Activated CD8-positive, alpha-beta memory T cell treated with anti-CD3 and anti-CD28 coated beads, Interleukin-2, amount 50 U/mL, for 1 hour (primary cell): ENCODE measurements around the gene ZP4.

Source experiments
- DNase-seq: peaks from one replicate; pipeline ENCODE4 v3.0.0-alpha.2; 2020; ENCODE audit errors: extremely low read depth

The ZP4 gene, protein sequence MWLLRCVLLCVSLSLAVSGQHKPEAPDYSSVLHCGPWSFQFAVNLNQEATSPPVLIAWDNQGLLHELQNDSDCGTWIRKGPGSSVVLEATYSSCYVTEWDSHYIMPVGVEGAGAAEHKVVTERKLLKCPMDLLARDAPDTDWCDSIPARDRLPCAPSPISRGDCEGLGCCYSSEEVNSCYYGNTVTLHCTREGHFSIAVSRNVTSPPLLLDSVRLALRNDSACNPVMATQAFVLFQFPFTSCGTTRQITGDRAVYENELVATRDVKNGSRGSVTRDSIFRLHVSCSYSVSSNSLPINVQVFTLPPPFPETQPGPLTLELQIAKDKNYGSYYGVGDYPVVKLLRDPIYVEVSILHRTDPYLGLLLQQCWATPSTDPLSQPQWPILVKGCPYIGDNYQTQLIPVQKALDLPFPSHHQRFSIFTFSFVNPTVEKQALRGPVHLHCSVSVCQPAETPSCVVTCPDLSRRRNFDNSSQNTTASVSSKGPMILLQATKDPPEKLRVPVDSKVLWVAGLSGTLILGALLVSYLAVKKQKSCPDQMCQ

DNA sequence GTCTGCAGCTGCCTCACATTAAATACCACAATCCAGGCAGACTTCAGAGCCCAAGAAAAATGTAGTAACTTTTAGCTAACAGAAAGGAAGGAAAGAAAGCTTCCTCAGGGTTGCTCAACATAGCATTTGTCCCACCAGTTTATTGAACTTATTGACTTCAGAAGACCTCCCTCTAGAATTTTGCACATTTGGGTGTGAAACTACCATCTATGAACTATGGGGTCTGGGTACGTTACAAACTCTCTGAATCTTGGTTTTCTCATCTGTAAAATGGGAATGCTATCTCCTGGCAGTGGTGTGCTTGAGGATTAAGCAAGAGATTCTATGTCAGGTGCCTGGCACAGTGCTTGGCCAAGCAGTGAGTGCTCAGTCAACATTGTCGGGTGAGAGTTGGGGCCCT, at the start of gene ZP4:
TSS of gene ZP4 (minus strand) at position 101 of the 400 bp plus-strand sequence. CDS start 287 bp downstream, outside the sequence.
- DNase-seq = no peak

DNA sequence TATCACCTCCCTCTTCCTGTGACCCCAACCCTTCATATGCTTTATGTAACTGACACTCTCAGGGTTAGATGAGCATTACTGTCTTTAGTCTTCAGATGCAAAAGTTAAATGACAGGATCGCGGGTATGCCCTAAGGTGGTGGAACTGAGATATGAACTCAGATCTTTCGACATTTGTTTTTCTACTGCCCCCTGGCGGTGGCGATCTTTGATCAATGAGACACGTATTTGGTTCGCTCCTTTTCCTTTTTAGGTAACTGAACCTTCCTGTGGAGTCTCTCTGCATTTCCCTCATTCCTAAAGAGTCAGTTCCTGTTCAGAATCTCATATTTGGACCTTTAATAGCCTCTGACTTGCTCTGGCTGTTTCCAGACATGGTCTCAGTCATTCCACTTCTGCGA, 47.8 kb upstream of the ZP4 start:
- no peak for DNase-seq

DNA sequence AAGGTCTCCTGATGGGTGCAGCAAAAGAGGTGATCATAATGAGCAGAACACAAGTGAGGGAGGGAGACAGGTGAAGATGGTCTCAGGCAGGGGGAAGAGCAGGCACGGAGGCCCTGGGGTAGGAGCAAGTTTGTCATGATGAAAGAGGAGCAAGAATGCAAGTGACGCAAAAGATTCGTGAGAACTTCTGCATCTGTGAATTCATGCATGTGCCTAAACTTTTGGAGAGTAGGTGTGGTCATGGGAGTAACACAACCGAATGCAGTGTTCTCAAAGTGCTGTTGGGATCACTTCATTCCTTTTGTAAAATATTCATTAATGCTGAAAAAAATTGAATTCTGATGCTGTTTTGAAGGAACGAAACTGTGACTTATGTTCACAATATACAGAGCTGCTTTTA, 47.3 kb upstream of the ZP4 start:
- no peak for DNase-seq

DNA sequence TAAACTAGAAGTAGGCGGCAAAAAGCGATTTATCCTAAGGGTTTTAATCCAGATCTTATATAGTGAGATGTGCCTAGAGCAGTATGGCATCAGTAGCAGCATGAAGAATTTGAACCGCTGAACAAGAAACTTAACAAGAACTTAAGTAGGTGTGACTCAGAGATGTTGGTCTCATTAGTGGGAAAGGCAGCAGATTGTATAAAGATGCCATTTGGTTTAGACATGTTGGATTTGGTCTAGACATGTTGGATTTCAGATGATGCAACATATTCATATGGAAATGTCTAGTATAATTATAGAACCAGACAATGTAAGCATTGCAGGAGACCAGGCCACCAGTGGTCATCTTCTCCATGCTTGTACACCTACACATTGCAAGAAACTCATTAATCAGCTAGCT, 42.1 kb upstream of the ZP4 start:
- DNase-seq = no peak

DNA sequence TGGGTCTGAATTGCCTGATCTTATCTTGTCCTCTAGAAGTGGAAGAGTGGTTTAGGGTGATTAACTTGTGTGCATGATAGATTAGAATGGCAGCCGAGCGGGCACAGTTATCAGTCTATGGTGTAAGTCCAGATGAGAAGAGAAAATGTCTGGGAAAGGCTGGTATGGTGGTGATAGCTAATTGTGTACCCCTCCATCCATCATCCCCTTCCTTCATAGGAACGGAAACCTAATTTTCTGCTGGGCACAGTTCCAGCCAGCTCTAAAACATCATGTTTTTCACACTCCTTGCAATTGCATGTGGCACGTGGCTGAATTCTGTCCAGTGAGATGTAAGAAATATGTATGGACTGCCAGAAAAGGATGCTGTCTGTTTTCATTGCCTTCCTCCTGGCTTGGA, 40.9 kb upstream of the ZP4 start:
- DNase-seq = no peak

DNA sequence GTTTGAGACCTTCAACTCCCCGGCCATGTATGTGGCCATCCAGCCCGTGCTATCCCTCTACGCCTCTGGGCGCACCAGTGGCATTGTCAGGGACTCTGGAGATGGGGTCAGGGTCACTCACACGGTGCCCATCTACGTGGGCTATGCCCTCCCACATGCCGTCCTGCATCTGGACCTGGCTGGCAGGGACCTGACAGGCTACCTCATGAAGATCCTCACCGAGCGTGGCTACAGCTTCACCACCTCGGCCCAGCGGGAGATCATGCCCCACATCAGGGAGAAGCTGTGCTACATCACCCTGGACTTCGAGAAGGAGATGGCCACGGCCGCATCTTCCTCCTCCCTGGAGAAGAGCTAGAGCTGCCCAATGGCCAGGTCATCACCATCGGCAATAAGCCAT, 36.5 kb upstream of the ZP4 start:
- no peak for DNase-seq

DNA sequence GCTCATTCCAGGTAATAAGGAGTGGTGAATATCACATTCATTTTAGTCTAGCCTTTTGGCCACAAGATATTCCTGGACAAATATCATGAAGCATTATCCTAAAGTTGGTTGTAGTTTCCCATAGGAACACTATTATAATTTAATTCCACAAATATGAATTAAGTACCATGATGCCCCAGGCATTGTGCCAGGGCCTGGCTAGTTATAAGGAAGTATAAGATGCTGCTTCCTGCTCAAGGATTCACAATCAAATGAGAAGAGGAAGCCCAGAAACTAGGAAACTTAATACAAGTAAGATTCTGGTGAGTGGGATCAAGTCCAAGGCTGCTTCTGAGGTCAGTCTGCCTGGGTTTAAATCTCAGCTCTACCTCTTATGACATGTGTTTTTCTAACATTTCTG, 30.6 kb upstream of the ZP4 start:
- no peak for DNase-seq

DNA sequence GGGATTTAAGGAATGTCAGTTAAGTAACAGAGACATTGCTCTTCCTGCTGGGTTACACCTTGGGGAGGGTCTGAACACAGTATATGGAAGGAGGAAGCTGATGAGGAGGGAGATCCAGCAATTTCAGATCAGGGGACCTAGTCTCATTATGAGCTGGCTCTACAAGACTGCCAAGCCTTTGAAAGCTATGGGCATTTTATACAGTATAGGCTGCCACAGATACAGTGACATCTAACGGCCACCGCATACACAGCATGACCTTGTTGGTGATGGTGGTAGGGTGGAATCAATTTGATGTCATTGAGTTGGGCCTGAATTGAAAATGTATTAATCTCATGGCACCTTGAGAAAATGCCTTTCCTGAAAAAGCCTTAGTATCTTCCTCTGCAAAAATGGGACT, 22.6 kb upstream of the ZP4 start:
- DNase-seq = no peak

DNA sequence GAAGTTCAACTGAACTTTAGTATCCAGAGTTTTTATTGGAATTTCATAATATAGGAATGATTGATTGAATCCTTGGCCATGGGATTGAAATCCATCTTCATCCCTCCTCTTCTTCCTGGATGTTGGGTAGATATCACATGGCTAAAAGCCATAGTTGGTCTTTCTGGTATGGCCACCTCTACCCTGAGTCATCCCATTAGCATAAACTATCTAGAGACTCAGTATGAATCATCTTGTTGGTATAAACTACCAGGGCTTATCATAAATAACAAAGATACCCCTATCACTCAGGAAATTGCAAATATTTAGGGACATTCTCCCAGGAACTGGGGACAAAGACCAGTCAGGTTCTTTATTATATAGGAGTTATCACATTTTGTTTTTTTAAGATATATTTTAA, 21.2 kb upstream of the ZP4 start:
- no peak for DNase-seq

DNA sequence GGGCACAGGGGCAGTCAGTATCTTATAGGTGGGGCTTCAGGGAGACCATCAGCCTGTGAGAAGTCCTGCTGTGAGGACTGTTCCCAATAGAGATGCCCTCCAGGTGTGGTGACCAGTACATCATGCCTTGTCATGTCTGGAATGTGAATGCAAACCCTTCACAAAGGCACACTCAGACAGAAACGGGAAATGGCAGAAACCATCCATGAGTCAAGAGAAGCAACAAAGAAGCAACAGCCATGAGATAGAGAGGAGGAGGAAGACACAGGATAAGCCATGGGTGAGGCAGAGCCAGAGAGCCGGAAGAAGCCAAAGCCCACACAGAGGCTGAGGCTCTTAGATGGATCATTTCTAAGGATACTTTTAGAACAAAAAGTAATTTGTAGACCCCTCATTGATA, 20.1 kb upstream of the ZP4 start:
- no peak for DNase-seq

DNA sequence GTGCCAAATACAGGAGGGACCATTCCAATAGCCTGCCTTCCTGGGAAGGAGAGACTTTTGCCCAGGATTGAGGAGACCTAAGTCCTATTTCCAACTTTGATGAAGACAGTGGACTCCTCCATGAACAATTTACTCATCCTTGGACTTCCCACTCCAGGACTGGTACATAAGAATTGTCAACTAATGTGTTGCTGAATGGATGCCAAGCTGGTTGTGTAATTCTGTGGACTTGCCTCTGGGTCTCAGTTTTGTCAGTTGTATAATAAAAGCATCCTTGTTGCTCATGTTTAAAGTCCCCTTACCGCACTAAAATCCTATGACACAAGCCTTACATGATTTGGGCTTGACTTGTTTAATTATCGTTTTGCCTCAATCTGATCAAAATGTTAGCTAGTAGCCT, 13.2 kb upstream of the ZP4 start:
- no peak for DNase-seq

DNA sequence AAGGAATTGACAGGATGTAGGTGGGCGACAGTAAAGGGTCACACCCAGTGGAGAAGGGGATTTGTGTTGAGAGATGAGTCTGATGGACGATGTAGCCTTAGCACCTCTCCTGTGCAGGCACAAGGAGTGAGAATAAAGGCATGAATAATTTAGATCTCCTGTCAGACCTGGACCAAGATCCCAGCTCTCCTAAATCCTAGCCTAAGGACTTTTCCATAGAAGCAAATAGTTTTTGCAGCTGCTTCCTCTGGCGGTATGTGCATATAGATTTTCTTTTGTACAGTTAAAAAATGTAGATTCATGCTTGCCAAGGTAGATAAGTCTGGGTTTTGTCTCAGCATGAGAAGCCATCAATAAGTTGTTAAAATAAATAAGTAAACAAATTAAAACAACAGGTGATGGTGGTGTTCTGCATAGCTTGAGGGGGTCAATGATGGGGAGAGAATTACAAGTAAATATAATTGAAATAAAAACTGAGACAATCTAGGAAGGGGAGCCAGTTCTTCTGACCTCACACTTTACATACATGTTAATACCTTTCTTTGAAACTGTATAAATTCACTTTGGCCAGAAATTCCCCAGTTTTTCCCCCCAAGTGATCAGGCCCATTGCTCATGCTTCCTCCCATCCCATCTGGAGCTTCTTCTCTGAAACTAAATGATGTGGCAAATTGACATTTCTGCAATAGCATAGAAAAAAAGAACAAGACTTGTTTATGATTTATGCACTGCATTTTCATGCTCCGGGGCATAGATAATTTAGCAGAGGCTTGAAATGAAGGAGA, 12.4 kb upstream of the ZP4 start:
- DNase-seq = no peak

DNA sequence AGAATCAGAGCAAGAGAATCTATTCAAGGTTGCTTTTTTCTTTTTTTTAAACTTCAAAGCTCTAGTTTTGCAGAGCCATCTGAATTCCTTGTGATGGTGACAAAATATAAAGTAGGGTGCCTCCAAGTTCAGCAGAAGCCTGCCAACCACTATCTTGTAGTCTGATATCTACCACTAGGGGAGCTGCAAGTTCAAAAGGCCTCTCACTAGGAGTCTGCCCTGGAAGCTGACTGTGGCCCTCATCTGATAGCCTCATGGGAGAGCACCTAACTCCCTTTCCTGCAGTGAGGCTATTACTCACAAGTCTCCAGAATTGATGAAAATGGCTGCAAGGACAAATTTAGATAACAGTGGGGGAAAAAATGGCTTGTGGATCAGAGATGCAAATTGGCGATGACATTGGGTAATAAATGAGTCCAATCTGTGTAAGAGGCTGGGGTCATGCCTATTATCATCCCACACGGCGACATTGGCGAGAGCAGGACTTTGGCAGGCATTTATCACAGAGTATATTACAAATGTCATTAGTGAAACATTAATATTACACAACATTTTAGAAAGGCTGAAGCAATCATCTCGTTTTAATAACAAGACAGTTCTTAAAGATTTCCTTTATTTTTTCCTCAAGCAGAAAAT, 10.7 kb upstream of the ZP4 start:
- no peak for DNase-seq

DNA sequence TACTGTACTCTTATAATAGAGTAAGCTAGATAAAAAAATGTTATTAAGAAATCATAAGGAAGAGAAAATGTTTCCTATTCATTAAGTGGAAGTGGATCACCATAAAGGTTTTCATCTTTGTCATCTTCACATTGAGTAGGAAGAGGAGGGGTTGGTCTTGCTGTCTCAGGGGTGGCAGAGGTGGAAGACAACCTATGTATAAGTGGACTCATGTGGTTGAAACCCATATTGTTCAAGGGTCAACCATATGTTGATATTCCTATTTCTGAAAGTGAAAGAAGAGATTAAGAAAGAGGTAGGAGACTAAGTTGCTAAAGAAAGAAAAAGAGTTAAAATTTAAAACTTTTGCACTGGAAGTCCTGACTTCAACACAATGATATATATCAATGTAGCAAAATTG, 4.9 kb upstream of the ZP4 start:
- DNase-seq = no peak

DNA sequence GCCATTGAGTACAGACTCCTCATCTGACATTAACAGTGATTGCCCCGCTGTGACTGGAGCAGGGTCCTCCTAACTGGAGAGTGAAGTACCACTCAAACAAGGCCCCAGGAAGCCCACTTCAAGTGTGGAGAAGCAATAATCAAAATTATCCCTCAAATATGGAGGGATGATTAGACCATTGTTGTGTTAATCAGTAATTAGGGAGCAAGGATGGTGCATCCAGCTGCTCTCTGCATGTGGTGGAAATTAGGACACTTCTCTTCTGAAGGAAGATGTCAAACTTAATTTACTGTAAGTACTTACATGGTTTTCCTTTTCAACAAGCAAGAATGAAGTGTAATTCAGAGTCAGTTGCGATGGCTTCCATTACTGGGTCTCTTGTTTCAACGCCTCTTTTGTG, 3.4 kb upstream of the ZP4 start:
- DNase-seq = no peak

DNA sequence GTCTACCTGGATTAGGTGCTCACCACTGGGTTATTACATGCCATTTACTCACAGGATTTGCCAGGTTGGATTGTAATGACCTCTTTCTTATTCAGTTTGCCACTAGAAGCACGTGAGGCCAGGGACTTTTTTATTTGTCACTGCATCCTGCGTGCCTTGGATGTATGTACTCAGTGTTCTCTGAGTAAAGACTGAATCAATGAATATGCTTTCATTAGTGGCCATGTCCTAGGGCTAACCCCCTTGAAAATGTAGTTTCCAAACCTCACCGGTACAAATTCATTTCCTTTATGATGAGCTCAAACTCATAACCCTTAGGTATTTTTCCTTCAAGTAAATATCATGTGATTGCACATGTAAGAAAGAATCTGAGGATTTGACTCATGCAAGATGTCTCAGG, 1.3 kb upstream of the ZP4 start:
- no peak for DNase-seq

DNA sequence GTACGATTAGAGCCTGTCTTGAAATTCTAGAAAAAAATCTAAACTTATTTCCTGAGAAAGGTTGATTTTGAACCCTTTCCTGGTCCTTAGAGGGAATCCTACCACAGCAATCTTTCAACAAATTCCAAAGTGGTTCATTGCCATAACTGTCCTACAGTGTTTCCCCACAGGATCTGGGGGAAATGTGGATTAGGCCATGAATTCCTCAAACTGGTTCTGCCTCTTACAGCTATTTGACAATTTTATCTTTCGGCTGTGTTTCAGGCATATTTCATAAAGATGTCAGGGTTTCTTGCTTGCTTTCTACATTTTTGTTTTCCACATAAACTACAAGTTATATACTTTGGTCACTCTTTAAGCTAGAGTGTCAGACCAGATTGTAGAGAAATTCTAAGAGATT, 544 bp upstream of the ZP4 start:
- DNase-seq = no peak

DNA sequence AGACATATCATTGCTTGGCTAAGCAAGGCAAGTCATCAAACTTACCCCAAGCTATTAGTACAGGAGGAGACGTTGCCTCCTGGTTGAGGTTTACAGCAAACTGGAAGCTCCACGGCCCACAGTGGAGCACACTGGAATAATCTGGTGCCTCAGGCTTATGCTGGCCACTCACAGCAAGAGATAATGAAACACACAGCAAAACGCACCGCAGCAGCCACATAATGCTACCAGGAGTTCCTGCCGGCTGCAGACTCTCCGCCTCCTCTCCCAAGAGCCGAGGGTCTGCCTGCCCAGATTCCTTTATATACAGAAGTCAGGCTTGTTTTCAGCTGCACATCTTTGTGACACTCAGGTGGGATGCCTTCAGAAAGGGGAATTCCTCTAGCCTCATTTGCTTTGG, 306 bp downstream of the ZP4 start:
- DNase-seq = no peak

DNA sequence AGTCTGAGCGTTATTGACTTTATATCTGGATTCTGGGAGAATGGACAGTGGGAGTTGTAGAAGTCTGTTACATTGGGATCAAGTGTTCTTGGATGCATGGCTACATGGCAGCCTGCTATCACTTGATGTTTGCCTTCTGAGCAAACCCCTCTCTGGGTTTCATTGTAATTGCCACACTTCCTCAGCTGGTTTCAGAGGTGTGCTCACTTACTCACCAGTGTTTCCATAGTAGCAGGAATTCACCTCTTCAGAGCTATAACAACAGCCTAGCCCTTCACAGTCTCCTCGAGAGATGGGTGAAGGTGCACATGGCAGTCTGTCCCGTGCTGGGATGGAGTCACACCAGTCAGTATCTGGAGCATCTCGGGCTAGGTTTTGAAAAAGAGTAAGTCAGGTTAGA, 2.6 kb downstream of the ZP4 start:
- DNase-seq = no peak

DNA sequence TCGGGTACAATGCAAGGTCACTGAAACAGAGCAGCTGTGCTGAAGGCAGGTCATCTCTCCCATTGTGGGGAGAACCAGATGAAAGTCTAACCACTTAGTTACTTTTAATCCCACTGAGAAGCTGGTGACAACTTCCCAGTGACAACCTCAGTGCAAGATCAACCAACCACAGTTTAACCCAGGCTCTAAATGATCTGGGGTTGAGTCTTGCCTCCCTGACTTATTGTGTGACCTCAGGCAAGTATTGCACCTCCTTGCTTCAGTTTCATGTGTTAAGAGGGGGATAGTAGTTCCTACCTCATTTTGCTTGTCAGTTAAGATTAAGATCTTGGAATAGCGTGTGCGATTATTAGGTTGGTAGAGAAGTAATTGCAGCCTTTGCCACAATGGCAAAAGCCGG, 3.2 kb downstream of the ZP4 start:
- no peak for DNase-seq

DNA sequence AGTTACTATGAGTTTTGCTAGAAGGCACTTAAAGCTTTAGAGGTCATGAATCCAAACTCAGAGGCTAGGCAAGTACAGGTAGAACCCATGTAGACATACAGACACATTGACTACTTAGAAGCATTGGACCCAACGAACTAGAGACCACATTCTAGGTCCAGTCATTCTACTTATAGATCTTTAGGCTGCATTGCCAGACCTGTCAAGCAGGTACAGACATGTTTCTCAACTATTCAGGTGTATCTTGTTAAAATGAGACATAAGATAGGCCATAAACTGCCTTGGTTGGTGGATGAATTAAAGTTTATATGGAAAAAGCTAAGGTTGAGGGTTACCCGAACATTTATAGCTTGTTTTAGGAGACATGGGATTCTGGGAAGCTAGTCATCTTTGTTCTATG, 6.5 kb downstream of the ZP4 start:
- DNase-seq = no peak

DNA sequence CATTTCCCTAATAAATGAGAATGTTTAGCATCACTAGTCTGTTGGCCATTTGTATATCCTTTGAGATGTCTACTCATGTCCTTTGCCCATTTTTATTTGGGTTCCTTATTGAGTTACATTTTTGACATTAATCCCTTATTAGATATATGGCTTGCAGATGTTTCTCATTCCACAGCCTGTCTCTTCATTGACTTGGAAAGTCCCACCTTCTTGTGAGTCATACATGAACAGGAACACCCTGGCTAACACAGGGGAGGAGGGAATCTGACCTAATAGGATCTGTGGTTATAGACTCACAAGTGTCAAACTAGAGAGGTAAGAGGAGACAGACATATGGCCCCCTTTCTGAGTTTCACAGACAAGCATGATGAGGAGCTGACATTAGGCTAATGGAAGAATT, 11.5 kb downstream of the ZP4 start:
- no peak for DNase-seq

DNA sequence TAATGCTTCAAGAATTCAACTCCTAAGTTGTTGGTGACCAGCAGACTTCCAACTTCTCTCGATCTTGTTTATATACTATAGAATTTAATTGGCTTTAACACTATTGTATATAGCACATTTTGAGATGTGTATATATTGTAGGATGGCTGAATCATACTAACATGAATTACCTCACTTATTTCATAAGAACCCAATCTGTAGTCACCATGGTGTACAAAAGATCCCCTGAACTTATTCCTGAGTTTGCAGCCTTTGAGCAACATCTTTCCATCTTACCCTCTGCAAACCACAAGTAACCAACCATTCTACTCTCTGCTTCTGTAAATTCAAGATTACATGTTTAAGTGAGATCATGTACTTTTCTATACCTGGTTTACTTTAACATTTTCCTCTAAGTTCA, 12.3 kb downstream of the ZP4 start:
- DNase-seq = no peak
